Adrenal gland (tissue), 12 donors: Measurements from ENCODE around the gene CCL7. TPM values are rescaled to one million over a fixed set of nuclear protein-coding genes. Genes with fewer than 3 reads are reported as not detected.

Experiments used
- DNase-seq, 7 donors: peaks; one replicate each; pipeline ENCODE4 v3.0.0-alpha.2; 2019 to 2020
- H3K27ac ChIP-seq, 5 donors: fragments of 200-600 bp; sonication (generic) in 4 of 5; 1 replicate in 3 of 5; 2 replicates in 2 of 5; pipeline versions ENCODE4 v1.5.1 to v1.8.0; 2016 to 2020; ENCODE audit warnings: mild to moderate bottlenecking in 1 of 5
- H3K27me3 ChIP-seq: fragments of 200-600 bp; 2 replicates; pipeline ENCODE4 v1.8.0; 2021
- H3K36me3 ChIP-seq, 2 donors: fragments of 200-600 bp; replicated peaks in 1 of 2; 1 replicate in 1 of 2; 2 replicates in 1 of 2; pipeline versions ENCODE4 v1.5.1 to v1.8.0; 2018 to 2022
- H3K4me1 ChIP-seq, 2 donors: fragments of 200-600 bp; replicated peaks in 1 of 2; 1 replicate in 1 of 2; 2 replicates in 1 of 2; pipeline versions ENCODE4 v1.5.1 to v1.8.0; 2018 to 2021
- H3K4me3 ChIP-seq, 4 donors: fragments of 200-600 bp; sonication (generic) in 3 of 4; one replicate each; pipeline ENCODE4 v1.5.1; 2016 to 2018
- H3K9me3 ChIP-seq, 3 donors: fragments of 200-600 bp; sonication (generic) in 1 of 3; replicated peaks in 1 of 3; 1 replicate in 2 of 3; 2 replicates in 1 of 3; pipeline versions ENCODE4 v1.5.1 to v1.8.0; 2016 to 2021
- CTCF ChIP-seq, 6 experiments: fragments of 450-650 bp in 4 of 6; fragments of 200-600 bp in 2 of 6; sonication (generic) in 1 of 6; IDR thresholded peaks; 1 replicate in 5 of 6; 2 replicates in 1 of 6; pipeline versions ENCODE4 v1.5.1 to v1.8.0; 2016 to 2021; ENCODE audit warnings: antibody characterized with exemption in 6 of 6, mild to moderate bottlenecking in 2 of 6, moderate library complexity in 1 of 6
- POLR2A ChIP-seq, 2 donors: fragments of 450-650 bp; IDR thresholded peaks; one replicate each; pipeline ENCODE4 v1.6.1; 2017; ENCODE audit warnings: antibody characterized with exemption in 2 of 2, mild to moderate bottlenecking in 2 of 2, moderate library complexity in 1 of 2
- WGBS, 4 donors: extraction: QIAGEN DNeasy Blood & Tissue Kit in 2 of 4; methylation state at CpG; one replicate each; pipeline versions ENCODE4 v1.1.5 to v1.1.7; 2013 to 2017; 5-methylcytosine and 5-hydroxymethylcytosine counted together
- intact Hi-C, 2 donors: fragments of 100-400 bp; cut with DNase I; formaldehyde crosslinking; loops; one replicate each; pipeline versions ENCODE4 v1.14.1 to v1.15.0; 2022 to 2023
- polyA plus RNA-seq, 3 donors: library from polyadenylated mRNA; stranded (reverse); fragments of 200-250 nt in 2 of 3; fragments of 350-450 nt in 1 of 3; fragmentation: Illumina TruSeq in 1 of 3; extraction: RNeasy Lipid Tissue Mini Kit (QIAGEN cat#74804) in 1 of 3; gene quantifications; one replicate each; pipeline ENCODE4 v1.2.3, GENCODE V29; 2013 to 2014
- total RNA-seq, 9 donors: library from RNA; depleted of rRNA in 4 of 9; stranded (reverse); fragments of >200 nt in 4 of 9; fragments of 120-200 nt in 1 of 9; fragmentation: NEBNext Ultra II Directional in 1 of 9; extraction: Animal tissue kit (Norgen Biotek cat#: 25700) in 1 of 9; gene quantifications; one replicate each; pipeline versions ENCODE4 v1.1.0 to v1.2.4, GENCODE V29; 2013 to 2023
- donor health status: healthy with polysubstance abuse.
- donor health status: Bipolar disorder and iron deficiency.
- donor health status: DM: yes; HTN: yes; CAD: no.
- donor health status: DM: no; HTN: no; CAD: no.
- donor health status: DM: no; HTN: no; CAD: no.
- donor health status: DM: yes; HTN: yes; CAD: no.

CCL7 gene
- total and polyA plus RNA-seq, 12 donors, result 0.64 to 2.2 (median 0.74) TPM; not detected in 9

DNA sequence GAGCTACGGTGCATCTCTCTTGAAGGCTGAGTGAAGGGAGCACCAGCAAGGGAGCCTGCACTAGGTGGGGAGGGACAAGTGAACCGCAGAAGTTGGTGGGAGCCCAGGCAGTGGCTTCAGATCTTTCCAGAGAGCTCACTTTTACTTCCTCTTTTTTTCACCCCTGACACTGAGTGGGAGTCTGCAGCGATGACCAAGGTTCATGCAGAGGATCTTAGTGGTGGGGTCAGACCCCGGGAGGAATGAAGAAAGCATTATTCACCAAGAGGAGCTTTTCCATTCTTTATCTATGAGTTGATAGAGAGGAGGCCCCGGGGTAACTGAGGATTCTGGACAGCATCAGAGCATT, 18.0 kb upstream of the CCL7 start:
- no peaks in the 10 kb centered on the region for H3K9me3 ChIP-seq
- no peaks in the 10 kb centered on the region for H3K36me3 ChIP-seq
- intact Hi-C loops, result loop anchor here in 1 of 2 donors (5.0 kb wide), 1 partner anchor 65 kb away; the partner anchor contains the start of gene CCL8
- WGBS, 4 donors, result 32 to 40% (median 35%) methylated on average over 4 to 5 of the region's 5 CpGs
- TF ChIP-seq POLR2A (IDR thresholded peaks at IDR 0.05) (no peak), CTCF (IDR thresholded peaks at IDR 0.05) (no peak)
- peak overlapping the region in 4 of 5 donors; percentile 64 to 84 (median 68) for H3K27ac ChIP-seq
- no peak overlapping the region for H3K4me3 ChIP-seq
- H3K27me3 ChIP-seq, result no peaks in the 10 kb centered on the region
- H3K4me1 ChIP-seq, result peaks cover 69 to 73% of the 10 kb centered on the region in 2 donors
- DNase-seq, result peak in 1 of 7 donors; percentile 19

- intact Hi-C loops, result loop anchor here in 1 of 2 donors (5.0 kb wide), 1 partner anchor 65 kb away; the partner anchor contains the start of gene CCL8
- H3K27ac ChIP-seq, result peak overlapping the region in 4 of 5 donors; percentile 64 to 84 (median 68)
- peaks cover 69 to 73% of the 10 kb centered on the region in 2 donors for H3K4me1 ChIP-seq
- H3K27me3 ChIP-seq, result no peaks in the 10 kb centered on the region
- no peaks in the 10 kb centered on the region for H3K9me3 ChIP-seq
- no peaks in the 10 kb centered on the region for H3K36me3 ChIP-seq
- peak; percentile 84 to 98 (median 96) for DNase-seq
- WGBS, 4 donors, result 4 to 16% (median 13%) methylated on average over 3 to 6 of the region's 6 CpGs
- TF ChIP-seq POLR2A (IDR thresholded peaks at IDR 0.05) (no peak), CTCF (IDR thresholded peaks at IDR 0.05) (no peak)
- no peak overlapping the region for H3K4me3 ChIP-seq
Measured at GRCh38 chr17:34252444-34253138, 17.4 kb upstream of the CCL7 start.

GRCh38 chr17:34253139-34253525, 16.9 kb upstream of the CCL7 start:
- TF ChIP-seq CTCF (IDR thresholded peaks at IDR 0.05), result no peak
- TF ChIP-seq POLR2A (IDR thresholded peaks at IDR 0.05), result no peak
- H3K36me3 ChIP-seq, result no peaks in the 10 kb centered on the region
- DNase-seq, result no peak
- peak overlapping the region in 4 of 5 donors; percentile 64 to 84 (median 68) for H3K27ac ChIP-seq
- no peak overlapping the region for H3K4me3 ChIP-seq
- 74 to 86% (median 80%) methylated on average over 3 of the region's 3 CpGs for WGBS, 4 donors
- intact Hi-C loops, result loop anchor here in 1 of 2 donors (5.0 kb wide), 1 partner anchor 64 kb away; the partner anchor contains the start of gene CCL8
- H3K9me3 ChIP-seq, result no peaks in the 10 kb centered on the region
- H3K27me3 ChIP-seq, result no peaks in the 10 kb centered on the region
- peaks cover 69 to 73% of the 10 kb centered on the region in 2 donors for H3K4me1 ChIP-seq

DNA sequence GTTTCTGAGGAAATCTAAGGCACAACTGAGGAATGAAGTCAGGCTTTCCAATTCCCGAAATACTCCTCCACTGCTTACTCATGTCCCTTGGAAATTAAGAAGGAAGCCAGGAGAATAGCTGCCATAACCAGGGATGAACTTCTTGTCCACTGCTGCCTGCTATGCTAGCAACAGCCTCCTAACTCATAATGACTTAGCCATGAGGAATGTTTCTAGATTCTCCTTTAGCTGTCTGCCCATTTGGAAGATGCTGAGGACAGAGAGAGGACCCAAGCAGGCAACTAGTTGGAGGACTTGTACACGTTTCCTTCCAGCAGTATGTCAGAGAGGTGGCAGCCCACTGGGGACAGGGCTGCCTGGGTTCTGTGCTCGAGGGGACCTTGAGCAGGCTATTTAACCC, 15.9 kb upstream of the CCL7 start:
- peak overlapping the region in 4 of 5 donors; percentile 34 to 84 (median 68) for H3K27ac ChIP-seq
- DNase-seq, result no peak
- intact Hi-C loops, result loop anchor here in 1 of 2 donors (5.0 kb wide), 1 partner anchor 63 kb away; the partner anchor contains the start of gene CCL8
- no peaks in the 10 kb centered on the region for H3K36me3 ChIP-seq
- H3K9me3 ChIP-seq, result no peaks in the 10 kb centered on the region
- TF ChIP-seq CTCF (IDR thresholded peaks at IDR 0.05) (no peak), POLR2A (IDR thresholded peaks at IDR 0.05) (no peak)
- H3K4me3 ChIP-seq, result no peak overlapping the region
- 39 to 58% (median 51%) methylated on average over 3 of the region's 3 CpGs for WGBS, 4 donors
- no peaks in the 10 kb centered on the region for H3K27me3 ChIP-seq
- H3K4me1 ChIP-seq, result peaks cover 61 to 69% of the 10 kb centered on the region in 2 donors
